ENCODE results near the gene PEPD. TPM values are rescaled to one million over a fixed set of nuclear protein-coding genes. Genes with fewer than 3 reads are reported as not detected.

PEPD gene
- total and polyA plus RNA-seq, 2 of the 4 experiments (the other 2 are of a cell fraction), result 36.7 to 88.4 TPM

- Histone ChIP-seq H3K23ac (ENCODE audit: low read depth, low read length) (no peak overlapping the region), H2AK9ac (replicated peaks; ENCODE audit: low read depth, low read length, poor library complexity) (peak overlapping the region; percentile 42), H3K27ac (ENCODE audit: insufficient read depth, low read length) (no peak overlapping the region), H3K79me1 (ENCODE audit: low read depth in 1 of 2, low read length in 2 of 2) (peaks cover 6 to 15% of the 10 kb centered on the region in 2 experiments; a peak in 3 of 4 replicates), H3K4me1 (ENCODE audit: control insufficient read depth, insufficient read depth, low read length) (no peaks in the 10 kb centered on the region), H2BK15ac (ENCODE audit: low read depth, low read length) (no peak overlapping the region), H2BK20ac (ENCODE audit: low read depth, low read length) (no peak overlapping the region), H4K5ac (ENCODE audit: low read depth, low read length) (no peak overlapping the region), H3K4me3 (ENCODE audit: insufficient read depth, low read depth, low read length) (no peak overlapping the region), H3K56ac (ENCODE audit: extremely low read depth, insufficient read depth, low read length) (no peak overlapping the region), H2BK120ac (ENCODE audit: low read depth, low read length) (no peak overlapping the region), H2AK5ac (ENCODE audit: low read depth, low read length) (no peak overlapping the region), H3K4me2 (ENCODE audit: low read depth, low read length) (no peak overlapping the region), H3K9ac (ENCODE audit: low read depth, low read length) (no peak overlapping the region), H3K27me3 (ENCODE audit: control insufficient read depth, insufficient read depth, low read length) (no peaks in the 10 kb centered on the region), H3K18ac (ENCODE audit: low read depth, low read length) (no peak overlapping the region), H4K8ac (ENCODE audit: low read depth in 2 of 2, low read length in 2 of 2) (no peak overlapping the region), H2AFZ (replicated peaks; ENCODE audit: low read length, poor library complexity) (peak overlapping the region; percentile 21), H3K4ac (ENCODE audit: low read depth, low read length) (no peak overlapping the region), H4K91ac (ENCODE audit: insufficient read depth, low read depth, low read length) (no peak overlapping the region), H3K36me3 (ENCODE audit: control insufficient read depth, insufficient read depth, low read length) (peaks cover 7% of the 10 kb centered on the region; the same call in 1 of the 2 replicates), H3K14ac (replicated peaks; ENCODE audit: low read depth, low read length) (no peak overlapping the region), H4K20me1 (ENCODE audit: insufficient read depth, low read length) (peaks cover 8% of the 10 kb centered on the region), H3K9me3 (ENCODE audit: control insufficient read depth, insufficient read depth, low read length) (no peaks in the 10 kb centered on the region), H2BK5ac (ENCODE audit: low read depth, low read length, poor library complexity, severe bottlenecking) (no peak overlapping the region), H3K9me1 (ENCODE audit: insufficient read depth, low read length) (peaks cover 13% of the 10 kb centered on the region; the same call in 1 of the 2 replicates)
- CTCF ChIA-PET, result no interaction called here
- DNase-seq, result no peak
- TF ChIP-seq CEBPB (IDR thresholded peaks at IDR 0.05; ENCODE audit: low read depth, low read length) (no peak), MAZ (IDR thresholded peaks at IDR 0.05; ENCODE audit: borderline replicate concordance, low read depth, low read length) (no peak), USF2 (IDR thresholded peaks at IDR 0.05; ENCODE audit: low read depth, low read length) (no peak), SMC3 (IDR thresholded peaks at IDR 0.05; ENCODE audit: low read depth, low read length) (no peak), RCOR1 (IDR thresholded peaks at IDR 0.05; ENCODE audit: insufficient replicate concordance, low read length) (no peak), MAFK (IDR thresholded peaks at IDR 0.05; ENCODE audit: low read depth, low read length) (no peak)
- POLR2A ChIA-PET (ENCODE audit: unreplicated experiment), result no interaction called here
- intact Hi-C loops (cut with micrococcal nuclease), result no loop called here
- dilution Hi-C loops (cut with HindIII; ENCODE audit: low sequenced_read_pairs, unreplicated experiment), result no loop called here
- WGBS, 2 experiments (ENCODE audit: extremely low coverage in 2 of 2, insufficient read length in 1 of 2), result no CpG with 5 or more reads among the region's 8 CpGs
- BruUV-seq (replicated peaks), result no TSS peak
- no peak for ATAC-seq (ENCODE audit: low read depth)
- in situ Hi-C loops (cut with MboI; ENCODE audit: low sequenced_read_pairs), result no loop called here
These were observed 19.8 kb downstream of the PEPD start for GRCh38 chr19:33501693-33502356.
